Adrenal gland (tissue), 5 donors: ENCODE data around the gene CCNT2.

Source experiments
- POLR2A ChIP-seq, 2 donors: fragments of 450-650 bp; IDR thresholded peaks; one replicate each; pipeline ENCODE4 v1.6.1; 2017; ENCODE audit warnings: antibody characterized with exemption in 2 of 2, mild to moderate bottlenecking in 2 of 2, moderate library complexity in 1 of 2
- TF ChIP-seq, protein P1 (sequence below), 6 experiments: fragments of 450-650 bp in 4 of 6; fragments of 200-600 bp in 2 of 6; sonication (generic) in 1 of 6; IDR thresholded peaks; 1 replicate in 5 of 6; 2 replicates in 1 of 6; pipeline versions ENCODE4 v1.5.1 to v1.8.0; 2016 to 2021; ENCODE audit warnings: antibody characterized with exemption in 6 of 6, mild to moderate bottlenecking in 2 of 6, moderate library complexity in 1 of 6
- donor health status: DM: no; HTN: no; CAD: no.

DNA sequence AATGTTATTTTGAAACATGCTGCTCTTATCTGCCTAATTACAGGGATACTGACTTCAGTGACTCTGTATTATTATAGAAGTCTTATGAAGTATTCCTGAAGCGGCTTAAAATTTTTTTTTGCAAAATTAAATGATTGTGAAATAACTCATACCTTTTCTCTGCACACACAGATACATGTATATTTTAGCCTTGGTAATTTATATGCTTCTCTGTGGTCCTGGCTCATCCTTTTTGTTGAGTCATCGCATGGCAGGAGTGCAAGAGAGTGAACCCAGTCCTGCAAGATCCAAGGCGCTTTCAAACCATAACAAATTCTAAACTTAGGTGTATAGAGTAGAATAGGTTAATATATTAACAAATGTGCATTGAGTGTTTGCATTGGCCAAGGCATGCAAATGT, 8.6 kb downstream of the CCNT2 start:
- TF ChIP-seq, protein P1, sequence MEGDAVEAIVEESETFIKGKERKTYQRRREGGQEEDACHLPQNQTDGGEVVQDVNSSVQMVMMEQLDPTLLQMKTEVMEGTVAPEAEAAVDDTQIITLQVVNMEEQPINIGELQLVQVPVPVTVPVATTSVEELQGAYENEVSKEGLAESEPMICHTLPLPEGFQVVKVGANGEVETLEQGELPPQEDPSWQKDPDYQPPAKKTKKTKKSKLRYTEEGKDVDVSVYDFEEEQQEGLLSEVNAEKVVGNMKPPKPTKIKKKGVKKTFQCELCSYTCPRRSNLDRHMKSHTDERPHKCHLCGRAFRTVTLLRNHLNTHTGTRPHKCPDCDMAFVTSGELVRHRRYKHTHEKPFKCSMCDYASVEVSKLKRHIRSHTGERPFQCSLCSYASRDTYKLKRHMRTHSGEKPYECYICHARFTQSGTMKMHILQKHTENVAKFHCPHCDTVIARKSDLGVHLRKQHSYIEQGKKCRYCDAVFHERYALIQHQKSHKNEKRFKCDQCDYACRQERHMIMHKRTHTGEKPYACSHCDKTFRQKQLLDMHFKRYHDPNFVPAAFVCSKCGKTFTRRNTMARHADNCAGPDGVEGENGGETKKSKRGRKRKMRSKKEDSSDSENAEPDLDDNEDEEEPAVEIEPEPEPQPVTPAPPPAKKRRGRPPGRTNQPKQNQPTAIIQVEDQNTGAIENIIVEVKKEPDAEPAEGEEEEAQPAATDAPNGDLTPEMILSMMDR (IDR thresholded peaks at IDR 0.05) = no peak
- no peak for TF ChIP-seq POLR2A (IDR thresholded peaks at IDR 0.05)
